HCT116 (cell line): ENCODE results near the gene DYNC2H1.

Experiments used
- ELF1 ChIP-seq: IDR thresholded peaks from 2 replicates; pipeline ENCODE4 v1.6.1; 2012; ENCODE audit warnings: low read depth, borderline replicate concordance
- EZH2 ChIP-seq: fragments of 200-600 bp; sonication (generic); IDR thresholded peaks from 2 replicates; pipeline ENCODE4 v1.6.1; 2017; ENCODE audit warnings: antibody characterized with exemption, mixed run types
- POLR2A ChIP-seq: IDR thresholded peaks from 2 replicates; pipeline ENCODE4 v1.7.0; 2011; ENCODE audit warnings: borderline replicate concordance; ENCODE audit not compliant: insufficient read depth, insufficient read length; ENCODE audit errors: extremely low read depth
- POLR2AphosphoS5 ChIP-seq: IDR thresholded peaks from 2 replicates; pipeline ENCODE4 v1.6.1; 2011; ENCODE audit warnings: mild to moderate bottlenecking, low read depth, low read length, moderate library complexity
- TF ChIP-seq, protein P1 (sequence below), 3 experiments: fragments of 200-600 bp in 1 of 3; sonication (generic) in 1 of 3; IDR thresholded peaks in 2 of 3; conservative IDR thresholded peaks in 1 of 3; 2 replicates each; pipeline ENCODE4 v1.5.1; 2012 to 2017; ENCODE audit warnings: low read depth in 2 of 3, low read length in 2 of 3, antibody characterized with exemption in 1 of 3, borderline replicate concordance in 1 of 3, control low read depth in 1 of 3, mild to moderate bottlenecking in 1 of 3, mixed read lengths in 1 of 3, mixed run types in 1 of 3, moderate library complexity in 1 of 3; ENCODE audit not compliant: insufficient read depth in 1 of 3

DNA sequence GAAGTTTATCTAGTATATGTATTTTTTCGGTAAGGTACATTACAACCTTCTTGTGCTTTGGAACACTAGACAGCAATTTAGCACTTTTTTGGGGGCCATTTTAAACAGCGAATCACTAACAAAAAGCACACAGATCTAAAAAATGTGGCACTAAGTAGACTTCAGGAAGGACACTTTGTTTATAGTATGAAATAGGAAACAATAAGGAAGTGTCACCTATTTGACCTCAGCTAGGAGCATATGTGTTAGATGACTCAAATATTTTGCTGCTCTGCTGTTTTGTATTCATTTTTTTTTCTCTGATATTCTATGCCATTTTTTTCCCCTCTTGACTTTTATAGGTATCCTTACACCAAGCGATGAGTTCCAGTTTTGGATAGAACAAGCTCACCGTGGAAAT lies 5.6 kb downstream of the DYNC2H1 start:
- TF ChIP-seq, protein P1, sequence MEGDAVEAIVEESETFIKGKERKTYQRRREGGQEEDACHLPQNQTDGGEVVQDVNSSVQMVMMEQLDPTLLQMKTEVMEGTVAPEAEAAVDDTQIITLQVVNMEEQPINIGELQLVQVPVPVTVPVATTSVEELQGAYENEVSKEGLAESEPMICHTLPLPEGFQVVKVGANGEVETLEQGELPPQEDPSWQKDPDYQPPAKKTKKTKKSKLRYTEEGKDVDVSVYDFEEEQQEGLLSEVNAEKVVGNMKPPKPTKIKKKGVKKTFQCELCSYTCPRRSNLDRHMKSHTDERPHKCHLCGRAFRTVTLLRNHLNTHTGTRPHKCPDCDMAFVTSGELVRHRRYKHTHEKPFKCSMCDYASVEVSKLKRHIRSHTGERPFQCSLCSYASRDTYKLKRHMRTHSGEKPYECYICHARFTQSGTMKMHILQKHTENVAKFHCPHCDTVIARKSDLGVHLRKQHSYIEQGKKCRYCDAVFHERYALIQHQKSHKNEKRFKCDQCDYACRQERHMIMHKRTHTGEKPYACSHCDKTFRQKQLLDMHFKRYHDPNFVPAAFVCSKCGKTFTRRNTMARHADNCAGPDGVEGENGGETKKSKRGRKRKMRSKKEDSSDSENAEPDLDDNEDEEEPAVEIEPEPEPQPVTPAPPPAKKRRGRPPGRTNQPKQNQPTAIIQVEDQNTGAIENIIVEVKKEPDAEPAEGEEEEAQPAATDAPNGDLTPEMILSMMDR (IDR thresholded peaks at IDR 0.05 in 2 of 3, conservative IDR thresholded peaks at IDR 0.05 in 1 of 3; ENCODE audit: borderline replicate concordance in 1 of 3, insufficient read depth in 1 of 3, low read depth in 2 of 3, low read length in 2 of 3) = no peak
- TF ChIP-seq ELF1 = no peak
- no peak for TF ChIP-seq EZH2
- TF ChIP-seq POLR2AphosphoS5 = no peak
- no peak for TF ChIP-seq POLR2A
